A673 (cell line): Measurements from ENCODE around the gene PLCG2. TPM values are rescaled to one million over a fixed set of nuclear protein-coding genes. Genes with fewer than 3 reads are reported as not detected.

ENCODE experiments used
- BruUV-seq: library from RNA; stranded (reverse); fragments of 400-500 nt; replicated peaks from 2 replicates; lab custom pipeline; 2021; lab: Mats Ljungman, UMichigan
- CTCF ChIA-PET: fragments of 300-600 bp; sonication (Branson Sonifier 250); formaldehyde crosslinking; loops from one replicate; lab custom pipeline; 2022; ENCODE audit warnings: antibody characterized with exemption; lab: Charles Lee
- POLR2A ChIA-PET: fragments of 300-600 bp; sonication (Branson Sonifier 250); formaldehyde crosslinking; loops from one replicate; lab custom pipeline; 2022; ENCODE audit warnings: antibody characterized with exemption; ENCODE audit not compliant: low non-redundant PET; lab: Charles Lee
- DNase-seq: peaks from one replicate; pipeline ENCODE4 v3.0.0-alpha.2; 2015; ENCODE audit warnings: low spot score
- H3K27ac ChIP-seq: fragments of 200-600 bp; sonication (generic); 2 replicates; pipeline ENCODE4 v1.5.1; 2016; ENCODE audit warnings: mixed run types, low read depth, mild to moderate bottlenecking, mixed read lengths, antibody characterized with exemption, low read length; ENCODE audit not compliant: poor library complexity, severe bottlenecking
- H3K27me3 ChIP-seq: fragments of 200-600 bp; sonication (generic); replicated peaks from 2 replicates; pipeline ENCODE4 v1.6.1; 2017; ENCODE audit warnings: mixed run types, low read depth, mild to moderate bottlenecking, mixed read lengths, antibody characterized with exemption, low read length; ENCODE audit not compliant: insufficient read depth, poor library complexity
- H3K36me3 ChIP-seq: fragments of 200-600 bp; sonication (generic); 2 replicates; pipeline ENCODE4 v1.6.1; 2016; ENCODE audit warnings: mixed run types, mild to moderate bottlenecking, mixed read lengths, antibody characterized with exemption, low read length; ENCODE audit not compliant: insufficient read depth, poor library complexity, severe bottlenecking
- H3K4me1 ChIP-seq: fragments of 200-600 bp; sonication (generic); 2 replicates; pipeline ENCODE4 v1.6.1; 2017; ENCODE audit warnings: mixed run types, mild to moderate bottlenecking, mixed read lengths, antibody characterized with exemption, low read length; ENCODE audit not compliant: insufficient read depth, poor library complexity, severe bottlenecking
- H3K4me3 ChIP-seq: fragments of 200-600 bp; sonication (generic); 2 replicates; pipeline ENCODE4 v1.5.1; 2016; ENCODE audit warnings: low read depth, mixed run types, mild to moderate bottlenecking, mixed read lengths, low read length; ENCODE audit not compliant: poor library complexity, severe bottlenecking
- H3K9me3 ChIP-seq: fragments of 200-600 bp; sonication (generic); 2 replicates; pipeline ENCODE4 v1.6.1; 2016; ENCODE audit warnings: mixed run types, low read depth, mild to moderate bottlenecking, mixed read lengths, antibody characterized with exemption, low read length; ENCODE audit not compliant: poor library complexity, severe bottlenecking
- CTCF ChIP-seq: fragments of 300-800, 200-600 bp; sonication (generic); conservative IDR thresholded peaks from 2 replicates; pipeline ENCODE4 v1.5.1; 2017; ENCODE audit warnings: low read depth, mild to moderate bottlenecking, antibody characterized with exemption, low read length, moderate library complexity, mixed read lengths
- EZH2 ChIP-seq: fragments of 200-600 bp; sonication (generic); IDR thresholded peaks from 2 replicates; pipeline ENCODE4 v1.6.1; 2017; ENCODE audit warnings: borderline replicate concordance, low read depth, mild to moderate bottlenecking, mixed read lengths, antibody characterized with exemption, low read length; ENCODE audit not compliant: poor library complexity, severe bottlenecking
- intact Hi-C: fragments of 100-400 bp; cut with micrococcal nuclease; formaldehyde crosslinking; loops from one replicate; pipeline ENCODE4 v1.10.0; 2022; ENCODE audit not compliant: unreplicated experiment
- total RNA-seq: library from RNA; stranded (reverse); gene quantifications from 2 replicates; pipeline ENCODE4 v1.2.3, GENCODE V29; 2021

The PLCG2 gene
- total RNA-seq, 1 experiment from 2014 or later: 9.6 TPM

- no peak overlapping the region for H3K4me3 ChIP-seq
- intact Hi-C loops: loop anchor here (10.0 kb wide), 2 partner anchors 248 to 508 kb away; no protein-coding TSS in a partner anchor
- H3K9me3 ChIP-seq: no peaks in the 10 kb centered on the region
- ChIA-PET POLR2A (interaction anchor here (0.6 kb wide), 1 partner anchor 179 kb away, joined by 3 read pairs; no protein-coding TSS in a partner anchor), CTCF (interaction anchor here (0.6 to 1.2 kb wide), 3 partner anchors 11 to 375 kb away, joined by 3 read pairs; no protein-coding TSS in a partner anchor)
- no peak for DNase-seq
- H3K36me3 ChIP-seq: no peaks in the 10 kb centered on the region
- H3K4me1 ChIP-seq: no peaks in the 10 kb centered on the region
- no peaks in the 10 kb centered on the region for H3K27me3 ChIP-seq
- BruUV-seq: no TSS peak
- no peak overlapping the region for H3K27ac ChIP-seq
- TF ChIP-seq EZH2: no peak
- TF ChIP-seq CTCF: no peak
Observed at GRCh38 chr16:81873206-81873605, 94.1 kb downstream of the PLCG2 start.

GRCh38 chr16:81873843-81874752 lies 95.0 kb downstream of the PLCG2 start:
- Histone ChIP-seq H3K4me3 (no peak overlapping the region), H3K27ac (no peak overlapping the region), H3K4me1 (no peaks in the 10 kb centered on the region), H3K27me3 (no peaks in the 10 kb centered on the region), H3K9me3 (no peaks in the 10 kb centered on the region), H3K36me3 (no peaks in the 10 kb centered on the region)
- peak; percentile 62 for DNase-seq
- ChIA-PET POLR2A (interaction anchor here (0.6 kb wide), 1 partner anchor 180 kb away, joined by 3 read pairs; no protein-coding TSS in a partner anchor), CTCF (interaction anchor here (0.7 to 1.2 kb wide), 2 partner anchors 11 to 21 kb away, joined by 3 read pairs; no protein-coding TSS in a partner anchor)
- BruUV-seq: no TSS peak
- intact Hi-C loops: loop anchor here (10.0 kb wide), 2 partner anchors 249 to 509 kb away; no protein-coding TSS in a partner anchor
- TF ChIP-seq CTCF (peak; percentile 79), EZH2 (no peak)

- DNase-seq: no peak
- Histone ChIP-seq H3K4me1 (no peaks in the 10 kb centered on the region), H3K4me3 (no peak overlapping the region), H3K9me3 (no peaks in the 10 kb centered on the region), H3K36me3 (no peaks in the 10 kb centered on the region), H3K27ac (no peak overlapping the region), H3K27me3 (no peaks in the 10 kb centered on the region)
- intact Hi-C loops: loop anchor here (10.0 kb wide), 2 partner anchors 251 to 511 kb away; no protein-coding TSS in a partner anchor
- POLR2A ChIA-PET: no interaction called here
- no peak for TF ChIP-seq CTCF
- no peak for TF ChIP-seq EZH2
- BruUV-seq: no TSS peak
- CTCF ChIA-PET: no interaction called here
Observed at GRCh38 chr16:81875461-81875860, 96.4 kb downstream of the PLCG2 start.
